Mesodermal cell (in vitro differentiated cells): ENCODE results near the gene CCDC184.
A peak's percentile ranks its signal among the peaks of the same experiment; 100 is the strongest.

Experiments
- H3K27ac ChIP-seq: 2 replicates; pipeline ENCODE4 v1.7.0; 2013; ENCODE audit warnings: mild to moderate bottlenecking, low read depth, low read length, moderate library complexity; ENCODE audit not compliant: severe bottlenecking
- H3K36me3 ChIP-seq: 2 replicates; pipeline ENCODE4 v1.7.1; 2013; ENCODE audit warnings: mild to moderate bottlenecking, low read length, moderate library complexity; ENCODE audit not compliant: control insufficient read depth, insufficient read depth
- H3K4me1 ChIP-seq: one replicate; pipeline ENCODE4 v1.7.1; 2013; ENCODE audit warnings: mild to moderate bottlenecking, low read length; ENCODE audit not compliant: insufficient read depth, control insufficient read depth, poor library complexity, severe bottlenecking
- H3K4me3 ChIP-seq: 2 replicates; pipeline ENCODE4 v1.7.0; 2013; ENCODE audit warnings: low read length, control low read depth, mild to moderate bottlenecking; ENCODE audit not compliant: insufficient read depth, poor library complexity, severe bottlenecking; ENCODE audit errors: extremely low read depth
- H3K9me3 ChIP-seq: 2 replicates; pipeline ENCODE4 v1.7.1; 2013; ENCODE audit warnings: mild to moderate bottlenecking, low read length, moderate library complexity; ENCODE audit not compliant: control insufficient read depth
- WGBS, 2 experiments: methylation state at CpG; one replicate each; pipeline ENCODE4 v1.1.5; 2013; ENCODE audit warnings: missing lambda C conversion rate in 2 of 2; ENCODE audit not compliant: insufficient coverage in 2 of 2; 5-methylcytosine and 5-hydroxymethylcytosine counted together

CCDC184 gene

GRCh38 chr12:48192861-48193260 is 9.4 kb downstream of the CCDC184 start:
- H3K9me3 ChIP-seq = no peaks in the 10 kb centered on the region
- H3K4me1 ChIP-seq = peaks cover 6% of the 10 kb centered on the region
- H3K4me3 ChIP-seq = no peak overlapping the region
- 100% methylated on average over 1 of the region's 1 CpG; no CpG with 5 or more reads in 1 of the 2 experiments for WGBS, 2 experiments
- no peak overlapping the region for H3K27ac ChIP-seq
- no peaks in the 10 kb centered on the region for H3K36me3 ChIP-seq

GRCh38 chr12:48193623-48194022 is 10.2 kb downstream of the CCDC184 start:
- 83 to 88% methylated on average over 2 of the region's 2 CpGs for WGBS, 2 experiments
- H3K27ac ChIP-seq = no peak overlapping the region
- no peaks in the 10 kb centered on the region for H3K9me3 ChIP-seq
- H3K4me1 ChIP-seq = peaks cover 6% of the 10 kb centered on the region
- H3K4me3 ChIP-seq = no peak overlapping the region
- H3K36me3 ChIP-seq = no peaks in the 10 kb centered on the region

- Histone ChIP-seq H3K4me1 (peaks cover 6% of the 10 kb centered on the region), H3K9me3 (no peaks in the 10 kb centered on the region), H3K27ac (peak overlapping the region; percentile 11), H3K36me3 (no peaks in the 10 kb centered on the region), H3K4me3 (no peak overlapping the region)
- 60 to 63% methylated on average over 1 of the region's 1 CpG for WGBS, 2 experiments
Observed at GRCh38 chr12:48194799-48195201, 11.4 kb downstream of the CCDC184 start.

GRCh38 chr12:48197549-48197970 is 14.1 kb downstream of the CCDC184 start:
- no peaks in the 10 kb centered on the region for H3K36me3 ChIP-seq
- peak overlapping the region; percentile 58 for H3K4me3 ChIP-seq
- H3K9me3 ChIP-seq = no peaks in the 10 kb centered on the region
- H3K27ac ChIP-seq = peak overlapping the region; percentile 81
- WGBS, 2 experiments = 1 to 6% methylated on average over 7 to 8 of the region's 10 CpGs
- peaks cover 6% of the 10 kb centered on the region for H3K4me1 ChIP-seq

GRCh38 chr12:48197971-48198671 is 14.7 kb downstream of the CCDC184 start:
- WGBS, 2 experiments = 6 to 12% methylated on average over 39 of the region's 39 CpGs
- Histone ChIP-seq H3K27ac (peak overlapping the region; percentile 81), H3K36me3 (no peaks in the 10 kb centered on the region)

DNA sequence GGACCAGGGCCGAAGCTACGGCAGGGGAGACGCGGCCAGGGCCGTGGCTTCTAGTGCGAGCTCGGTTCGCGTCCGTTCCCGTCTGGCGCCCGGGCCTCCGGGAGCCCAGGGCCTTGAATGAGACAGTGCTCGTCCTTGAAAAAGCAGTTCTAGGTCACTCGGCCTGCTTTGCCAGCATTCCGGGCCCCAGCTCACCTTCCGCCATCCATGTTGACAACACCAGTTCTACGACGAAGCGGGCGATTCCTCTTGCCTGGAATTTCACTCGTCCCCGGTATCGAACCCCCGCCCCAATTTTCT is 15.2 kb downstream of the CCDC184 start:
- Histone ChIP-seq H3K27ac (peak overlapping the region; percentile 81), H3K9me3 (no peaks in the 10 kb centered on the region), H3K36me3 (no peaks in the 10 kb centered on the region), H3K4me1 (peaks cover 6% of the 10 kb centered on the region), H3K4me3 (peak overlapping the region; percentile 58)
- 42 to 43% methylated on average over 22 to 26 of the region's 26 CpGs for WGBS, 2 experiments

More at GRCh38 chr12:48197971-48198671, 14.7 kb downstream of the CCDC184 start:
- Histone ChIP-seq H3K9me3 (no peaks in the 10 kb centered on the region), H3K4me3 (peak overlapping the region; percentile 58), H3K4me1 (peaks cover 6% of the 10 kb centered on the region)

DNA sequence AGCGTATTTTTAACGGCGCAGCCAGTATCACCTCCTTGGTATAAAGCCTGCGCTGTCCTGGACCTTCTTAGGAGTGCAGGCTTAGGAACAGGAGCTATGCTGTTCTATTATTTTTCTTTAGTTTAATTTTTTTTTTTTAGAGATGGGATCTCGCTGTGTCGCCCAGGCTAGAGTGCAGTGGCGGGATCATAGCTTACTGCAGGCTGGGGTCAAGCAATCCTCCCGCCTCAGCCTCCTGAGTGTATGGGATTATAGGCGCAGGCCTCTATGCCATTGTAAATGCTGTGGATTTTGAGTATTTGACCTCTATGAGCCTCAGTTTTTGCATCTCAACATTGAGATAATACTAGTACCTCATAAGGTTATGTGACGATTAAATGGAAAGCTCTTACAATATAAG is 15.5 kb downstream of the CCDC184 start:
- peak overlapping the region; percentile 81 for H3K27ac ChIP-seq
- peaks cover 6% of the 10 kb centered on the region for H3K4me1 ChIP-seq
- H3K9me3 ChIP-seq = no peaks in the 10 kb centered on the region
- WGBS, 2 experiments = 80 to 94% methylated on average over 1 to 3 of the region's 10 CpGs
- peak overlapping the region; percentile 58 for H3K4me3 ChIP-seq
- no peaks in the 10 kb centered on the region for H3K36me3 ChIP-seq

DNA sequence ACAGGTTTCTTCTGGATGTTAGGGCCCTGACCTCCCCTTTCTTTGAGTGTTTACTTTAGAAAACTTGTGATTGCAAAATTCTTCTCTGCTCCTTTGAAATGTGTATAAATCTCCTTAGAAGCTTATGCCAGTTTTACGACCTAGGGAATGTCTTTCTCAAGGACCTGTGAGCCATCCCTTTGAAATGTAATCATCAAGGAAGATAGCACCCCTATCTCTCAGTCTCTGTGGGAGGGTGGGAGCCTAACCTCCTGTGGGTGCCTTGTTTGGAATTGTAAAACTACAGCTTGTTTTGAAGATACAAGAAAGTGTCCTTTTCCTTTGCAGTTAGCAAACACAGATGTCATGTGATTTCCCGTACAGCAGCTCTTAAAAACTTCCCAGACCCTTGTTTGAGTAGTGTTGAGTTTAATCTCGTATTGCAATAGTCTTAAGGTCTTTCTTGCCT is 16.4 kb downstream of the CCDC184 start:
- Histone ChIP-seq H3K4me3 (no peak overlapping the region), H3K36me3 (no peaks in the 10 kb centered on the region), H3K4me1 (peaks cover 5% of the 10 kb centered on the region), H3K9me3 (peaks cover 4% of the 10 kb centered on the region), H3K27ac (peak overlapping the region; percentile 73)
- WGBS, 2 experiments = no CpG with 5 or more reads among the region's 3 CpGs

DNA sequence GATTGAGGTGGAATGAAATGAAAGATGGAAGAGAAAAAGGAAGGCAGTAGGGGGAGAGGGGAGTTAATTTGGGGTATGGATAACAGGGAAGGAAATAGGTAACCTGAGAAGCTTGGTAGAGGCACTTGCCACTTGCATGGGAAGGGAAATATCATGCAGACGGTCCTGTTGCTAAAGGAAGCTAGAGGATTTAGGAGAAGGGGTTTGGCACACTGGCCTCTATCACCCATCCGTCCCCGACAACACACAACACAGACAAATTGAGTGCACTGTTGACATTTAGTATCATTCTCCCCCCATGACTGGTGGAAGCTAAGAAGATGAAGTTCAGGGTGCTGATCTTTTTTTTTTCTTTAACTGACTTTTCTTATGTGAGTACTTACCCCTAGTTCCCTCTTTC is 17.6 kb downstream of the CCDC184 start:
- no peak overlapping the region for H3K27ac ChIP-seq
- no peaks in the 10 kb centered on the region for H3K36me3 ChIP-seq
- no peak overlapping the region for H3K4me3 ChIP-seq
- H3K4me1 ChIP-seq = no peaks in the 10 kb centered on the region
- WGBS, 2 experiments = 40 to 100% methylated on average over 1 of the region's 3 CpGs
- H3K9me3 ChIP-seq = peaks cover 4% of the 10 kb centered on the region

DNA sequence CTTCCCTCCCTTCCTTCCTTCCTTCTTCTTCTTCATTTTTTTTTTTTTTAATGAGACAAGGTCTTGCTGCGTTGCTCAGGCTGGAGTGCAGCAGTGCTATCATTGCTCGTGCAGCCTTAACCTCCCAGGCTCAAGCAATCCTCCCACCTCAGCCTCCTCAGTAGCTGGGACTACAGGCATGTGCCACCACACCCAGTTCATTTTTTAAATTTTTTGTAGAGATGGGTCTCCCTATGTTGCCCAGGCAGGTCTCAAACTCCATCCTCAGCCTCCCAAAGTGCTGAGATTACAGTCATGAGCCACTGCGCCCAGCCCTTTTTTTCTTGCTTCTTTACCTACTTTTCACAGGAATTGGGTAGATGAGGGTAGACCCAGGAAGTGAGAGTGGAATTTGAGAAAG is 18.1 kb downstream of the CCDC184 start:
- H3K4me1 ChIP-seq = no peaks in the 10 kb centered on the region
- H3K4me3 ChIP-seq = no peak overlapping the region
- WGBS, 2 experiments = no CpG with 5 or more reads among the region's 3 CpGs
- peaks cover 4% of the 10 kb centered on the region for H3K9me3 ChIP-seq
- H3K36me3 ChIP-seq = no peaks in the 10 kb centered on the region
- no peak overlapping the region for H3K27ac ChIP-seq

- no peak overlapping the region for H3K27ac ChIP-seq
- 86 to 89% methylated on average over 5 to 8 of the region's 8 CpGs for WGBS, 2 experiments
- H3K4me3 ChIP-seq = no peak overlapping the region
- H3K9me3 ChIP-seq = peaks cover 10% of the 10 kb centered on the region
- no peaks in the 10 kb centered on the region for H3K36me3 ChIP-seq
- no peaks in the 10 kb centered on the region for H3K4me1 ChIP-seq
Observed at GRCh38 chr12:48202766-48203165, 19.3 kb downstream of the CCDC184 start.
